Fibroblast of skin of back (primary cell): ENCODE measurements around the gene FAM118A.
"Not testable (repeated sequence)": the region's sequence is repeated elsewhere in the genome, so short reads cannot be mapped to it uniquely, and the experiment has no call there.

Experiments
- DNase-seq: peaks from one replicate; pipeline ENCODE4 v3.0.0-alpha.2; 2013

Gene FAM118A

GRCh38 chr22:45284705-45285262, 24.9 kb upstream of the FAM118A start, which contains the start of gene UPK3A:
Gene UPK3A (plus strand): TSS chr22:45284949. CDS start chr22:45285014, 65 bp downstream.
- no peak for DNase-seq

- DNase-seq: no peak
These were observed 24.3 kb upstream of the FAM118A start for GRCh38 chr22:45285263-45286058.

- no peak for DNase-seq
These were observed 22.7 kb upstream of the FAM118A start for GRCh38 chr22:45286854-45287551.

- peak; percentile 89 for DNase-seq
These were observed 19.3 kb upstream of the FAM118A start for GRCh38 chr22:45290410-45290936.

GRCh38 chr22:45291061-45291930, 18.4 kb upstream of the FAM118A start:
- no peak for DNase-seq

GRCh38 chr22:45291931-45292290, 17.8 kb upstream of the FAM118A start:
- DNase-seq: no peak

GRCh38 chr22:45292731-45293442, 16.8 kb upstream of the FAM118A start:
- no peak for DNase-seq

GRCh38 chr22:45294030-45294429, 15.7 kb upstream of the FAM118A start:
- no peak for DNase-seq

GRCh38 chr22:45295004-45295403, 14.7 kb upstream of the FAM118A start:
- not testable (repeated sequence) for DNase-seq

GRCh38 chr22:45295492-45295891, 14.2 kb upstream of the FAM118A start:
- DNase-seq: no peak

GRCh38 chr22:45296628-45297297, 13.0 kb upstream of the FAM118A start:
- no peak for DNase-seq

GRCh38 chr22:45298934-45299505, 10.7 kb upstream of the FAM118A start:
- no peak for DNase-seq

- no peak for DNase-seq
These were observed 7.0 kb upstream of the FAM118A start for GRCh38 chr22:45302751-45303150.

- DNase-seq: no peak
These were observed 6.6 kb upstream of the FAM118A start for GRCh38 chr22:45303181-45303580.

GRCh38 chr22:45304971-45305370, 4.8 kb upstream of the FAM118A start:
- DNase-seq: peak; percentile 20

- DNase-seq: no peak
These were observed 4.2 kb upstream of the FAM118A start for GRCh38 chr22:45305456-45306075.

GRCh38 chr22:45306139-45306538, 3.6 kb upstream of the FAM118A start:
- no peak for DNase-seq

GRCh38 chr22:45308391-45308956, 1.3 kb upstream of the FAM118A start:
- DNase-seq: no peak

GRCh38 chr22:45308957-45309421, 745 bp upstream of the FAM118A start:
- DNase-seq: no peak
